ENCODE measurements around the gene PACRG.
A peak's percentile ranks its signal among the peaks of the same experiment; 100 is the strongest.

The PACRG gene

GRCh38 chr6:162785632-162786242 is 58.0 kb downstream of the PACRG start:
- TF ChIP-seq GATA3 (IDR thresholded peaks at IDR 0.05; ENCODE audit: low read depth, low read length), result no peak
- TF ChIP-seq GATA2 (IDR thresholded peaks at IDR 0.05; ENCODE audit: low read depth, low read length), result no peak

DNA sequence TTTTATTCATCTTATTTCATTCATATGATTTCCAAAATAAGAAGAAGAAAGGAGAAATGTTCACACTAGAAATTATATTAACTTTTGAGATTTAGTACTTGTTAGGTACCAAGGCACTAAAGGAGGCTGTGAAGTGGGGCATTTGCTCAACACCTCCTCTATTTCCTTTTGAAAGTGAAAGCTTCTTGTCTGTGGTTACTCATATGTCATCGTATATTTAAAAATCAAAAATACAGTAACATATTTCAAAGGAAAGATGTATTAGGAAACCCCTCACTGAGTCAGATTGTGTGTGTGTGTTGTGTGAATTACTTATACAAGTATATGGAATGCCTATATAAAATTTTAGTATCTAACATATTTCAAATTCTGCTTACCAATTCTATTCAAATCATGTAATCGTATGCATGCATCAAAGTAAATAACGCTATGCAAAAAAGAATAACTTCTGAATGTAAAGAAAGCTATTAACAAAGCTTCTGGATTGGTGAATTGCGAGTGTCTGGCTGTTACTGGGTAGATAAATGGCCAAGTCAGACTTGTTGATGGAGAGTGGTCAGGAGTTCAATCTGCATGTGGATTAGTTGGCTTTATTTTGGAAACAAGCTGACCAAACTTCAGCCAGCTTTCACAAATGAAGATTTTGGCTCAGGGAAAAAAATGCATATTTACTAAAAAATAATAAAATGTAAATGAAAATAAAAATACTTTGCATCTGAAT is 70.9 kb downstream of the PACRG start:
- TF ChIP-seq GATA3 (IDR thresholded peaks at IDR 0.05; ENCODE audit: low read depth, low read length), result no peak
- no peak for TF ChIP-seq GATA2 (IDR thresholded peaks at IDR 0.05; ENCODE audit: low read depth, low read length)

DNA sequence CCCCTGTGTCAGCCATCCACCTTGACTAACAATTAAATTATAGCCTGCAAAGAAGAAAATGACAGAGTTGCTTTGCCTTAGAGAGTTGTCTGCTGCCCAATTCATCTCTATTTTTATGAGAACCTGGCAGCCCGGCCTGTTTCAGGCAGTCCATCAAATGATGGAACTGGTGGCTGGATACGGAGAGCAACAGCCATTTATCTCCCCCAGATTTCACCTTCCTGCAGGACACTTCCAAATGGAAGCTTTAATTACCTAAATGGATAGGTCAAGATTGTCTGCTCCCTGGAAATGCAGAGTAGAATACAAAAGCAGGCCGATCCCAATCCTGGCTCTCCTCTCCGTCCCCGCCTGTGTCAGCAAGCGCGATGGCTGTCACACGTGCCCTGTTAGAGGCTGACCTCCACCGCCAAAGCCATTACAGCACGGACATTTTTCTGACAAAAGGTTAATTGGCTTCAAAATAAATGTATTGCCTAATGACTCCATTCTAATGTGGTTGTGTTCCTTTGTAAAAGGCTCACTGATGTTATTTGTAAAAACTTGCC is 86.7 kb downstream of the PACRG start:
- TF ChIP-seq GATA3 (IDR thresholded peaks at IDR 0.05; ENCODE audit: low read depth, low read length) (no peak), GATA2 (IDR thresholded peaks at IDR 0.05; ENCODE audit: low read depth, low read length) (no peak)

DNA sequence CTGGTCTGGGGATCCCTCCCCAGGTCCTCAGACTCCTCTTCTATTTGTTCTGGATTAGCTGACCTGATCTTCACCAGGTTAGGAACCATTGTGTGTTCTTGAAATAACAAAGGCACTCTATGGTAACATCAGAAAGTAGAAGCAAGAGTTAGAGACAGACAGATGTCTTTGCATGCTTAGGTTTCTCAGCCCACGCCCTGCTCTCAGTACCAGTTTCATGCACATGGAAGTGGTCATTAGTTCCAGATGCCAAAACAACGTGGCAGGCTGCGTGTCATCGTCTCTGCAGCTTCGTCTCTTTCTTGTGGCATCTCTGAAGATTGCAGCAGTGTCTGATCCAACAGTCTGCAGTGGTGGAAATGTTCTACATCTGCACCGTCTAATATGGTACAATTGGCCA is 89.4 kb downstream of the PACRG start:
- TF ChIP-seq GATA3 (IDR thresholded peaks at IDR 0.05; ENCODE audit: low read depth, low read length), result no peak
- TF ChIP-seq GATA2 (IDR thresholded peaks at IDR 0.05; ENCODE audit: low read depth, low read length), result no peak

- no peak for TF ChIP-seq GATA2 (IDR thresholded peaks at IDR 0.05; ENCODE audit: low read depth, low read length)
These were observed 91.5 kb downstream of the PACRG start for GRCh38 chr6:162819284-162819683.

DNA sequence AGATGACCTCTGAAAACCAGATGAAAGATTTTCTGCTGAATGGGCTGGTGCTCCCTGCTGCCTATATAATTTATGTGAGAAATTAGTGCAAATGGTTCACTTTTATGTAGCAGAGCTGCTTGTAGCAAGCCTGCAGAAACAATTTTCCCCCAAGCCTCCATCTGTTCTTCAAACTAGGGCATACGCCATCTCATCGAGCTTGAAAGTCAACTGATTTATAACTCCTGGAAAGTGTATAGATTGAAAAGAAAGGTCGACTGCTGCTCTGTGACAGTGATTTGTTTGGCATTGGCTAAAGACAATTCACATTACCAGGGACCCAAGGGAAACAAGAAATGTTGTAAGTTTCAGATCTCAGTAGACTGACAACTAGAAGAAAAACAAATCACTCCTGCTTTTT is 93.3 kb downstream of the PACRG start:
- TF ChIP-seq GATA3 (IDR thresholded peaks at IDR 0.05; ENCODE audit: low read depth, low read length), result no peak
- TF ChIP-seq GATA2 (IDR thresholded peaks at IDR 0.05; ENCODE audit: low read depth, low read length), result no peak

GRCh38 chr6:162825597-162825996 is 97.8 kb downstream of the PACRG start:
- TF ChIP-seq GATA2 (IDR thresholded peaks at IDR 0.05; ENCODE audit: low read depth, low read length), result no peak
- no peak for TF ChIP-seq GATA3 (IDR thresholded peaks at IDR 0.05; ENCODE audit: low read depth, low read length)

- TF ChIP-seq GATA2 (IDR thresholded peaks at IDR 0.05; ENCODE audit: low read depth, low read length) (no peak), GATA3 (IDR thresholded peaks at IDR 0.05; ENCODE audit: low read depth, low read length) (no peak)
These were observed 101.4 kb downstream of the PACRG start for GRCh38 chr6:162829013-162829742.

DNA sequence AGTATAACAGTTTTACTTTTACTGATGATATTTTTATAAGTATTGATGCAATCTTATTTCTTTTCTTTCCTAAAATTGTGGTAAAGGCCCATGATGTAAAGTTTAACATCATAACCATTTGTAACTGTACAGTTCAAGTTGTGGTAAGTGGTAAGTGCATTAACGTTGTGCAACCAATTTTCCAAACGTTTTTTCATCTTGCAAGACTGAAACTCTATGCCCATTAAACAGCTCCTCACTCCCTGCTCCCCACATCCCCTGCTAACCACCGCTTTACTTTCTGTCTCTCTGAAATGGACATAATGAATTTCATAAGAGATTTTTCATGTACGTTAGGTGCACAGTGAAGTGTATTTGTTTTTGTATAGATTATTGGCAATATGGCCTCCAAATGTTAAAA is 106.0 kb downstream of the PACRG start:
- TF ChIP-seq GATA2 (IDR thresholded peaks at IDR 0.05; ENCODE audit: low read depth, low read length), result no peak

DNA sequence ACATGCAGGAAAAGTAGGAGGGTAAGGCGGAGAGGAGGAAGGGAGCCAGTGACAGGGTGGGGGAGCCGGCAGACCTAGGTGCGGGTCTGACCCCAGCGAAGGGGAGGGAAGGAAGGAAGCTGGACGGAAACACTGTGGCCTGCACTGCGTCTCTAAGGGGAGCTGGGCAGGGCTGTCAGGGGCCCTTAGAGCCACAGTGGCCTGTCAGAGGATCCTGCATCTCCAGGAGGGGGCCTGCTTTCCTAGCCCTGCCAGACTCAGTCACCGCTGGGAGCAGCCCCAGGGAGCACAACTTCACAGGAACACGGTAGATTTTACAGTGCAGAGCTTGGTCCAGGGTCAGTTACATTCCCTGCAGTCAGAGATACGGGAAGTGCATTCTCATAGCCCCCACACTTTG is 118.2 kb downstream of the PACRG start:
- no peak for TF ChIP-seq GATA3 (IDR thresholded peaks at IDR 0.05; ENCODE audit: low read depth, low read length)
- no peak for TF ChIP-seq GATA2 (IDR thresholded peaks at IDR 0.05; ENCODE audit: low read depth, low read length)

DNA sequence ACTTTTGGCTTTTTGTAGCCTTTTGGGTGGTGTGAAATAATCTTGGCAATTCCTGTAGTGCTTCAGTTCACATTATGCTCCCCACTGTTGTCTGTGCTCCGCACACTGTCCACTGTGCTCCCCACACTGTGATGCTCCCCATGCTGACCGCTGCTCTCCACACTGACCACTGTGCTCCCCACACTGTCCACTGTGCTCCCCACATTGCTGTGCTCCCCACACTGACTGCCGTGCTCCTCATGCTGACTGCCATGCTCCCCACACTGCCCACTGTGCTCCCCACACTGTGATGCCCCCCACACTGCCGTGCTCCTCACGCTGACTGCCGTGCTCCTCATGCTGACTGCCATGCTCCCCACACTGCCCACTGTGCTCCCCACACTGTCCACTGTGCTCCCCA is 118.9 kb downstream of the PACRG start:
- no peak for TF ChIP-seq GATA2 (IDR thresholded peaks at IDR 0.05; ENCODE audit: low read depth, low read length)
- no peak for TF ChIP-seq GATA3 (IDR thresholded peaks at IDR 0.05; ENCODE audit: low read depth, low read length)

DNA sequence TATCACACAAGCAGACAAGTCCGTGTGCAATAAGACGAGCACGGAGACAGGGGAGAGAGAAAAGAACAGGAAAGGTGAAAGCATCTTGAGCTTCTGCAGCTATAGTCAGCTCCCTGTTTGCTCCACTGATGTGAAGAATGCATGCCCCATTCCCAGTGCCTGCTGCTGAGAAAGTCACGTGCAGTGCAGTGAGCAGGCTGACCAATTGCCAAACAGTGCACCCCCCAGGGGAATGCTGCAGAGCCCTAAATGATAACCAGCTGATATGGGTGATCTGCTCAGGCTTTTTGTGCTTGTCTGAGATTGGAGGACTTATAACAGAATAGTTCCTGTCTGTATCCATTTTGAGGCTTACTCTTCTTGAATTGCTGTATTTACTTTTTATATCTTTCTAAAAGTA is 121.5 kb downstream of the PACRG start:
- TF ChIP-seq GATA2 (IDR thresholded peaks at IDR 0.05; ENCODE audit: low read depth, low read length), result peak; percentile 71
- no peak; the same call in 1 of the 2 replicates for TF ChIP-seq GATA3 (IDR thresholded peaks at IDR 0.05; ENCODE audit: low read depth, low read length)

DNA sequence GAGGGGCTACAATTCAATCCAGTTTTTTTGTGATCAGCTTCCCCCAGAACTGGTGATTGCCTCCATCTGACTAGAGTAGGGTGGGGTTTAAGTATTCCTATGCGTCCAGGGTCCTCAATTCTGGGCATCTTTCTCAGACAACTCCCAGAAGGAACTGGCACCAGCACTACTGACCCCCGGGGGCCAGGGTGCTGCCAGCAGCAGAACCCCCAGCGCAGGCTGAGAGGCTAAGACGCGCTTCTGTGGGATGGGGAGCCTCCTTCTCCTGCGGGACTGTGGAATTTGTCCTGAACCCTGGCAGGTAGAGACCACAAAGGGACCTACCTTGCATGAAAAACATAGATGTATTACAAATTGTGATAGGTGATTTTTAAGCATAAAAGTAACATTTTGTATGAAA is 124.4 kb downstream of the PACRG start:
- no peak for TF ChIP-seq GATA3 (IDR thresholded peaks at IDR 0.05; ENCODE audit: low read depth, low read length)
- TF ChIP-seq GATA2 (IDR thresholded peaks at IDR 0.05; ENCODE audit: low read depth, low read length), result no peak

DNA sequence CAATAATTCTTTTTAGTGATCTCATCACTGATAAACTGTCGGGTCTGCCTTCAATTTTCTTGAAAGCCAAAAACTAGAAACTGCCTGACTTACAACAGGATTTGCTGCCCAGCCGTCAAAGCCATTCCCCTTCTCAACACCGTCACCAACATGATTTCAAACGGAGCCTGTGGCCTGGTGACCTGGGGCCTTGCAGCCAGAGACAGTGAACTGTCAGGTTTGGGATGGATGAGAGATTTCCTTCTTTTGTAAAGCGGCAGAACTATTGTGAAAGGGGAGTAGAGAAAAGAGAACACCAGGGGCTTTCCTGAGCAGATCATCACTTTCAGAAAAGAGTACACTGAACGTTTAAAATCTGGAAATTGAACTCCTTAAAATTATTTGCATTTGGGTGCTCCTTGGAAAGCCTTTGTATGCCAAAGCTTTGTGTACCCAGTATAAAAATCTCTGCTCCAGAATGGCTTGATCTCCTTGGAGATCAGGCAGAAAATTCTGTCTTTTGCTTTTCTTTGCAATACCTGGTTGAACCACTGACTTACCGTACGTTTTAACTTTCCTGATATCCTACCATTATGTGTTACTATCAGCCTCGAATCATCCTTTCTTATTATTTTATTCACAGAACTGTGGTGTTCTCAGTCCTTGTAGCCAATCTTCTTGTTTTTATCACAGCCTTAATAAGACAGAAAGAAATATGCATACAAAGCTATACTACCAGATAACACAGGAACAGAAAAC is 125.2 kb downstream of the PACRG start:
- TF ChIP-seq GATA2 (IDR thresholded peaks at IDR 0.05; ENCODE audit: low read depth, low read length) (no peak), GATA3 (IDR thresholded peaks at IDR 0.05; ENCODE audit: low read depth, low read length) (no peak)
